Myocyte (in vitro differentiated cells): ENCODE results near the gene PPIC. TPM values are rescaled to one million over a fixed set of nuclear protein-coding genes. Genes with fewer than 3 reads are reported as not detected.
A peak's percentile ranks its signal among the peaks of the same experiment; 100 is the strongest.

Experiments used
- DNase-seq: peaks from one replicate; pipeline ENCODE4 v3.0.0-alpha.2; 2012; ENCODE audit warnings: low read depth
- polyA plus RNA-seq: library from polyadenylated mRNA; unstranded; fragments of >200 nt; gene quantifications from one replicate; pipeline ENCODE4 v1.2.1, GENCODE V29; 2012; ENCODE audit warnings: missing spikeins
- total RNA-seq: library from RNA; depleted of rRNA; stranded (reverse); fragments of >200 nt; gene quantifications from 2 replicates; pipeline ENCODE4 v1.2.3, GENCODE V29; 2014

Gene PPIC
- total RNA-seq, result 44.3 and 57.6 TPM in 2 replicates
- polyA plus RNA-seq, result 99.8 TPM

DNA sequence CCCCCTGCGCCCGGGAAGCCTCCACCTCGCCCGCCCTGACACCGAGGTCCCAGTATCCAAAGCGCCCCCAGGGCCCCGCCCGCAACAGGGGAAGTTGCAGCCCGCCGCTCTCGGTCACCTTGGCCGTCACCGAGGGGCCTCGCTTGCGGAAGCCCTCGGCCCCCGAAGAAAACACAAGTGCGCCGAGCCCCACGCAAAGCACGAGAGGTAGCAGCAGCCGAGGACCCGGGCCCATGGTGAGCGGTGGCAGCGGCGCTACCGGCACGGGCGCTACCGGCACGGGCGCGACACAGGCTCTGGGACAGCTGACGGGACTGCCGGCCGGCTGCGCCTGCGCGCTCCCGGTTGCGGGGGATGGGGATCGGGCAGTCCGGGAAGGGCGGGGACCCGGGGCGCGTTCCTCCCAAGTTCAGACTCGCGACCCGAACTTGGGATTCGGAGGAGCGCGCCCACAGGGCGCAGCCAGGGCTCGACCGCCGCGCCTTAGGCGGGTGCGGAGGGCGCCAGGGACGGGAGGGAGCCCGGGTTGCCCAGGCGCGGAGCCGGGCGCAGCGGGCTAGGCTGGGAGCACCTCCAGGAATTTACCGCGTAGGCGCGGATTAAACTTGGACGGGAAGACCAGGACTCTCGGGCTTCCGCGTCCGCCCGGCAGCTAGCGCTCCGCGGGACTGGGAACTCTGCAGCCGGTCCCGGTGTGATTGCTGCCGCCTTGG lies at the start of gene PPIC:
TSS of gene PPIC (minus strand) at position 335 of the 713 bp plus-strand sequence. CDS start at position 235, 100 bp downstream.
- peak; percentile 90 for DNase-seq

DNA sequence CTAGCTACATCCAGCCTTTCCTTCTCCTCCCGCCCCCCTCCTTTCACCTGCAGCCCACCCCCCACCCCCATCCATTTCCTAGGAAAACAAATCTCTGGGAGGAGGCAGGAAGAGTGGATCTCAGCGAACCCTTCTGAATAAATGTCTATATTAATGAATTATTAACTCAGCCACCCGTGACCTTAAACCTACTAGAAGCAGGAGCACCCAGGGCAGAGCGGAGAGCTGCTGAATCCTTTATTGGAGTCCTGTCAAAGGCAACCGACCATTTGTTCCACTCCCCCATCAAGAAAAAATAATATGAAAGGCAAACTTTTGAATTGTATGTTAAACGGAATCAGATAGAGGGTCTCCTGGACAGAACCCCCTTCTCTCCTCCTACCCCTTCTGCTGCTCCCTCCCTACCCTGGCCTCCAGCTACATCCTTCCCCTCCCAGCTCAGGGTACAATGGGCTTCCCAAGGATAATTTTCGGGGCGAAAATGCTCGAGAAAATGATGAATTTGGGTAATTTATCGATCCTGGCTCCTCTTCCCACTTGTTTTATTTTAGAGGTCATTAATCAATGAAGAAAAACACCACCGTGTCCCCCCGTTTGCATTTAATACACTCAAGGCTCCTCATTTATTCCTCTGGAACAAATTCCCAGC lies 49.2 kb upstream of the PPIC start:
- DNase-seq, result no peak

DNA sequence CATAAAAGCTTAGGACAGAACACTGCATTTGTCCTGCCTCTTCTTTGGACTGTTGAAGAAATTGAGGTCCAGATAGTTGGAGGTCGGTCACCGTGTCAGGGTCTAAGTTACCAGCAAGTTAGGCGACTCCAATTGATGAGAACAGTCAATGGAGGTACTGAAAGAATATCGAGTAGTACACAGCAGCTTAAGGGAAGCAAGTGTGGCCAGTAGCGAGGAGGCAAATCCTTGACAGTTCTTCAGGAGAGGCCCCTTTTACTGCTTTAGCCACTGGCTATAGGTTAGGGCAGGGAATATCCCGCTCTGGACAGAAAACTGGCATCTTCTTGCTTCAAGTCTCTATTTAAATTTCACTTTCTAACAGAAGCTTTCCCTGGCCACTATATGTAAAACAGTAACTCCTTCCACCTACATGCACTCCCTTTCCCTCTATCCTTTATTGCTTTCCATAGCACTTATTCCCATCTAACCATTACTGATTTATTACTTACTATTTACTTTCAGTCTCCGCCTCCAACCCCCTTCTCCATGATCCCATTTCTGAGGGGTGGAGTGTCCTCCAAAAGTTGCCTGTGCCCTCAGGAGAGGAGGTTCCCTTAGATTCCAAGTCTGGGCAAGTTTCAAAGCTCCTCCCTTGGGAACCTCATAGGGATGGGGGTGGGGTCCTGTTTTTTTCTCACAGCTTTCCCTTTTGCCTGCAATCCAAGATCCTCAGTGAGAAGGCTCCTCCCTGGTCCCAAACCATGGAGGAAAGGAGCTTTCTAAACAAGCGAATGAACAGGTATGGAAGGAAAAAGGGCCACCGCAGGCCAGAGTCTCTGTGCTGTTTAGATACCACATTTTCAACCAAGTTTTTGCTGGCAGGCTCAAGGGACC lies 48.4 kb upstream of the PPIC start:
- DNase-seq, result no peak

DNA sequence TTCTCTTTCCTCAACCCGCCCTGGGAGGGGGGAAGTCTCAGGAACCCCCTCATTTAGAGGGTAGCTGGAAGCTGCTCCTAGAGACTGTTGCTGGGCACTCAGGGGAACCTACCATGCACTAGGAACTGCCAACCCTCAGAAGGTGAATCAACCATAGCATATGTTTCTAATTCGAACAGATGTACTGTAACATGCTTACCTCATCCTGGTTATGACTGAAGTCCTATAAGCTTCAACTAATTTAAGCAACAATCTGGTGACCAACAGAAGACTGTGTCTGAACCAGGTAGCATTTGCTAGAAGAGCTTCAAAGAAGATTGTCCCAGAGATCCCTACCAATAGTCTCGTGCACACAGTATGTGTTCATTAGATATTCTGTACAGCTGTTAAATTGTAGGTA lies 46.8 kb upstream of the PPIC start:
- no peak for DNase-seq

DNA sequence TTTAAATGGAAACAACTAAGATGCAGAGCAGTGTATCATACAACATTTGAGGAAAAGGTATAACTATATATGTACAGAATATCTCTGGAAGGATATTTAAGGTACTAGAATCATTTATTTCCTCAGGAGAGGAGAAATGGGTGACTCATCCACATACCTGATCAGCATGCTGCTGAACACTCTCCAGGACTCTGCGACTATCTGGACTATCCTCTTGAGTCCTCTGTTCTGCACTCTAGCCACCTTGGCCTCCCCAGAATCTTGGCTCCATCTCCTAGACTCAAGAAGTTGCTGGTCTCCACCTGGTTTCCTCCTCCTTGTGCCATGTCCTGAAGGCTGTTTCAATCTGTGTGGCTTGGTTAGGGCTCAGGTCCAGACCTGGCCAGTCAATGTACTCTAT lies 43.7 kb upstream of the PPIC start:
- no peak for DNase-seq

DNA sequence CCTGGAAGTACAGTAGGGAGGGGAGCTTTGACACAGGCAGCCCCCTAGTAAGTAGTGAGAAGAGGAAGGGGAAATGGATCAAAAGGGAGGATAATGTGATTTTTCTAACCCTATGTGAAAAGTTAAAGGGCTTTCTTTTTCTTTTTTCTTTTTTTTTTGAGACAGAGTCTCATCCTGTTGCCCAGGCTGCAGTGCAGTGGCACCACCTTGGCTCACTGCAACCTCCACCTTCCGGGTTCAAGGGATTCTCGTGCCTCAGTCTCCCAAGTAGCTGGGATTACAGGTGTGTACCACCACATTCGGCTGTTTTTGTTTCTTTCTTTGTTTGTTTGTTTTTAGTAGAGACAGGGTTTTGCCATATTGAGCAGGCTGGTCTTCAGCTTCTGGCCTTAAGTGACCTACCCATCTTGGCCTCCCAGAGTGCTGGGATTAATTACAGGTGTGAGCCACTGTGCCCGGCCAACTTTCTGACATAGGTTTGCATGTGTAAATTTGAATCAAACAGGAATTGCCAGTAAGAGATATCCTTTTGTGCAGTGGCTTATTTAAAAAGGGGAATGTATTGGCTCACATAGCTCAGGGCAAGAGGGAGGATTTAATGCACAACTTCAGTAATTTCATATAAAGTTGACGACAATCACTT lies 39.1 kb upstream of the PPIC start:
- DNase-seq, result no peak

DNA sequence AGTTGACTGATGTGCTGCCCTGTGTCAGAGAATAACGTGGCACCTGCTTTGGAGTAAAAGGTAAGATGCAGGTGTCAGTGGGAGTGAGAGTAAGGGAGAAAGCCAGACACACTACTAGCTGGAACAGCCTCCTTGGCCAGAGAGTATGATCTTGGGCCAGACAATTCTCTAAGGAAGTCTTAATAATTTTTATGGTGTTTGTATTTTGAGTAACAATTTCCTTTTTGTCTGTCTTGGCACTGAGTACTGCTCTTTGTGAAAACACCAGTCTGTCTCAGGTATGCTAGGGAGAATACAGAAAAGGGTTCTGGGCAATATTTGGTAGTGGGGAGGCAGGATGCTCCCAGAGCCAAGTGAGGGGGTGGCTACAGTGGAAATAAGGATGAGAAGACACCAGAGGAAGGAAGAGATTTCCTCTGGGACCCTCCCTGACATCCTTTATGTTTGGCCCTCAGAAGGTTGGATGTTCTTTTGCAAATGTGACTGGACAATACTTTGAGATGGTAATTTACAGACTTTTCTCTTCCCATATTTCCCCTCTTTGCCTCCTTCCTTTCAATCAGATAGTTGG lies 31.9 kb upstream of the PPIC start:
- no peak for DNase-seq

DNA sequence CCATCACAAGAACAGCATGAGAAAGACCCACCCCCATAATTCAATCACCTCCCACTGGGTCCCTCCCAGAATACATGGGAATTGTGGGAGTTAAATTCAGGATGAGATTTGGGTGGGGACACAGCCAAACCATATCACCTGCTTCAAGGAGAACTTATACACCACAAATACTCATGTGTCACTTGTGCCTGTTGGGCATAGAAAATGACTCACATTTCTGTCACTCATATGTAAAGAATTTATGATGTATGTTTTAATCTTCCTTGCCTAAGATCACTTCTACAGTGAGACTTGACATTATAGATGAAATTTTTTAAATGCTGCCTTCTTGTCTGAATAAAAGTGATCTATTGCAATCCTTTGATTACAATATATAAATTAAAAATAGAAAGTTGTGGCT lies 29.5 kb upstream of the PPIC start:
- no peak for DNase-seq

DNA sequence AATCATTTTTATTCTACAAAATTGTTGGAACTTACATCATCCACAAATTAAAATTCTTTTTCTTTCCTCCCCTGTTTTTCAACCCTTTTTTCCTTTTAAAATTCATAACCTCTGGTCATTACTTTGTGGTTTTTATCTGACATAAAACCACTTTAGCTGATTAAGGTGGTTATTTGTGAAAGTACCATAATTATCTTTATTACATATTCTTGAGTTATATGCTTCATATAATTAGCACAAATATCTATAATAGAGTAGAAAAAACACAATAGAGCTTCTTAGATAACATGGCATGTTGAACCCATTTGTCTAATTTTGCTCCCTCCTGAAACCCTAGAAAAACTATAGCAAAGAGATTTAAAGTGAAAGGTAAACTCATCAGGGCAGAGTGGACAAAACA lies 22.9 kb upstream of the PPIC start:
- no peak for DNase-seq

DNA sequence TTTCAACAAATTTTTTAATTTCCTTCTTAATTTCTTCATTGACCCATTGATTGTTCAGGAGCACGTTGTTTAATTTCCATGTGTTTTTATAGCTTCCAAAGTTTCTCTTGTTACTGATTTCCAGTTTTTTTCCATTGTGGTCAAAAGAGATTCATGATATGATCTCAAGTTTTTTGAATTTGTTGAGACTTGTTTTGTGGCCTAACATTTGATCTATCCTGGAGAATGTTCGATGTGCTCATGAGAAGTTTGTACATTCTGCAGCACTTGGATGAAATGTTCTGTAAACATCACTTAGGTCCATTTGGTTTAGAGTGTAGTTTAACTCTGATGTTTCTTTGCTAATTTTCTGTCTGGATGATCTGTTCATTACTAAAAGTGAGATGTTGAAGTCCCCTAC lies 14.7 kb upstream of the PPIC start:
- DNase-seq, result no peak

DNA sequence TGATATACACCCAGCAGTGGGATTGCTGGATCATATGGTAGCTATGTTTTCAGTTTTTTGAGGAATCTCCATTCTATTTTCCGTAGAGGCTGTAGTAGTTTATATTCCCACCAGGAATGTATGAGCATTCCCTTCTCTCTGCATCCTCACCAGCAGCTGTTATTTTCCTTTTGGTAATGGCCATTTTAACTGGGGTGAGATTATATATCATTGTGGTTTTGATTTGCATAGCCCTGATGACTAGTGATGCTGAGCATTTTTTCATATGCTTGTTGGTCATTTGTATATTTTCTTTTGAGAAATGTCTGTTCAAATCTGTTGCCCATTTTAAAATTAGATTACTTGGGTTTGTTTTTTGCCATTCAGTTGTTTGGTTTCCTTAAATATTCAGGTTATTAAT lies 11.2 kb upstream of the PPIC start:
- DNase-seq, result peak; percentile 5

DNA sequence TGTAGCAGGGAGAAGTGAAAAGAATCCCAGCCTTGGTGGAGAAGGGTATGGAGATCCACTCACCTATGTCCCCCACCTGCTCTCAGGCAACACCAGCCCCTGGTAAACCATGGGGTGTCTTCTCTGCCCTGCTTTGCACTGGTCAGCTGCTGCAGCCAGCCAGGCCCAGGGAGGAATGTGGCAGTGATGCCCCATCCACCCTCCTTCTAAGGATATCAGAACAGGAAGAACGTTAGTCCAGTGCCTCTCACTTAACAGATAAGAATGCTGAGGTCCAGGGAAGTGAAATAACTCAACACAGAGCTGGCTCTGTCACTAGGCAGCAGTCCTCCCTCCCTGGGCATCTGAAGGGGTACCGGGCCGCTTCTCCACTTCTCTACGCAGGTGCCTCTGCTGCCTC lies 9.7 kb upstream of the PPIC start:
- no peak for DNase-seq

DNA sequence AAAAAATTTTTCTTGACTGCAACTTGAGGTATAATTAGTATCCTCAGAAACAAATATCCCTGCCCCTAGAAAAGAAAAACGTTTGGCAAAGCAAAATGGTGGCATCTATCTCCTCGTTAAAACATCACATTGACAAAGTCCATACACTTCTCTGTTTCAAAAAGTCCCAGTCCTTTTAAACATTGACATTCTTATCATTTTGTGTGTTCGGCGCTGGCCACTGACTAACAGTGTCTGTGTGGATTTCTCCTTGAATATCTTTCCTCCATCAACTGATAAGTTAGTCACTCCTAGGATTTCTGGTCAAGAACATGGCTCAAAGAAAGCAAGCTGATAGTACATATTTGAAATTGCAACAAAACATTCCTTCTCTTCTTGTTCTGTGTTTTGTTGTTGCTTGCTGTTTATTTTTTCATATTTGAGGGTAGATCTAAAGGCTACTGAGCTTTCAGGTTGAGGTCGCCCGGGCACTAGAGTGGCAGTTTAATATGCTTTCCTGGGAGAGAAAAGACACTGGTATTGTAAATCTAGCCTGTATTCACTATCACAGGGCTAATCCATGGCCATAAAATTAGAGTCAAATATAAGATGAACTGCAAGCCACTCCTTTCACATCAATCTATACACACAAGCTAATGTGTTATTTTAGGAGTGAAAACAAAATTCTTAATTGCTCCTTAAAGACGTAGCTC lies 8.5 kb upstream of the PPIC start:
- DNase-seq, result no peak

DNA sequence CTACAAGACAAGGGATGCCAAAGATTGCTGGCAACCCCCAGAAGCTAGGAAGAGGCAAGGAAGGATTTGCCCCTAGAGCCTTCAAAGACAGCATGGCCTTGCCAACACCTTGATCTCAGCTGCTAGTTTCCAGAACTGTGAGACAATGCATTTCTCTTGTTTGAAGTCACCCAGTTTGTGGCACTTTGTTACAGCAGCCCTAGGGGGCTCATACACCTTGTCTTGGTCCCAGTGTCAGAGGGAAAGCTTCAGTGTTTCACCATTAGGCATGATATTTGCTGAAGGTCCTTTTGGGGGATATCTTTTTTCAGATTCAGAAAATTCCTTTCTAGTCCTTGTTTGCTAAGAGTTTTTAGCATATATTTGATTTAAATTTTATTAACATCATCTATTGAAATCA lies 3.1 kb upstream of the PPIC start:
- no peak for DNase-seq

DNA sequence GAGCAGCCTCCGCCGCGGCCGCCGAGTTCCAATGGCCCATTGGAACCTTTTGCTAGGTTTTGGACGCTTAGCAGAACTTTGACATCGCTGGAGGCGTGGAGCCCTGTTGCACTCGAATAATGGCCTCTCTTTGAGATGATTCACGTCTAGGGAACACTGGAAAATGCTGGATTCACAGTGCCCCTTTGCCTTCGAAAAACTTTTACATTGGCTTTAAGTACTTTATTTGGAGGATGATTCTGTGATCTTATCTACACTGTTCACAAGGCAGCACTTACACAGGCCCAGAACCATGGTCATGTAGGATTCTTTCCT lies 536 bp upstream of the PPIC start:
- no peak for DNase-seq

DNA sequence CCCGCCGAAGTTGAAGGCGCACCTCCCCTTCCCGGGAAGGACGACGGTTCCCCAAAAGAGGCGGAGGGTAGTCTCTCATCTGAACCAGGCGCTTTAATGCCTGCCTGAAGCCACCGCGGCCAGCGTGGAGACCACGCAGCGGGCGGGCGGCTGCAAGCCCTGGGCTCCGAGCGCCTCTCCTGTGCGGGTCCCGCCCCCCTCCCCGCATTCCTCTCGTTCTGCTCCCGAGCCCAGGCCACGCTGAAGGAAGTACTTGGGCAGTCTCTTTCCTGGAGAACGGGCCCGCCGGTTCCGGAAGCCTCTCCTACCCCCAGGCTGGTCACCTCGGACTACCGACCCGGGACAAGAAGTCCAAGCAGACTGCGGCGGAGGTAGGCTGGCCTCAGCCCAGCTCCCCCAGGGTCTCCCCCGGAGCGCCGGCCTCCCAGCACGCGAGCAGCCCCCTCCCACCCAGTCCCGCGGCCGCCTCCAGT lies 571 bp downstream of the PPIC start:
- DNase-seq, result peak; percentile 52

DNA sequence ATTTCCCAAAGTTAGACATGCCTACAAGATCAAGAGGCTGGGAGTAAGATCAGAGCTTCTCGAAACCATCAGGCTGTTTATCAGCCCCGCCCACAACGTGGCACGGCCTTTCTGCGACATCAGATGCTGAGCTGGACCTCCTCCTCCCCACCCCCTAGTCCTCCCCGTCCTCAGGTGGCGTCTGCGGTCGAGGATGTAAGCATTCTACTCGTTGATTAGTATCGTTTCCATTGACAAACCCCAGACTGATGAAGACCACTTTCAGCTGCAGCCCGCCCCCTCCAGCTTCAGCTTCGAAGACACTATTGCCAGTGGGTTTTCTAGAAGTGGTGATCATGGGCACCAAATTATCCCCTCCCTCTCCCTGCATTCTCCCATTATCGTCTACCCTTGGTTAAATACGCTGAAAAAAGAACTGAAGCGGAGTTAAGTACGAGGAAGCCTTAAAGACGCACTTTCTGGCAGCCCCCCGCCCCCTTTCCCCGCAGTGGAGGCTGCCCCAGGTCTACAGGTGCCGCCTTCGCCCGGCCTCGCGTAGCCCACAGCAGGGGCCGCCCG lies 1.1 kb downstream of the PPIC start:
- peak; percentile 18 for DNase-seq

DNA sequence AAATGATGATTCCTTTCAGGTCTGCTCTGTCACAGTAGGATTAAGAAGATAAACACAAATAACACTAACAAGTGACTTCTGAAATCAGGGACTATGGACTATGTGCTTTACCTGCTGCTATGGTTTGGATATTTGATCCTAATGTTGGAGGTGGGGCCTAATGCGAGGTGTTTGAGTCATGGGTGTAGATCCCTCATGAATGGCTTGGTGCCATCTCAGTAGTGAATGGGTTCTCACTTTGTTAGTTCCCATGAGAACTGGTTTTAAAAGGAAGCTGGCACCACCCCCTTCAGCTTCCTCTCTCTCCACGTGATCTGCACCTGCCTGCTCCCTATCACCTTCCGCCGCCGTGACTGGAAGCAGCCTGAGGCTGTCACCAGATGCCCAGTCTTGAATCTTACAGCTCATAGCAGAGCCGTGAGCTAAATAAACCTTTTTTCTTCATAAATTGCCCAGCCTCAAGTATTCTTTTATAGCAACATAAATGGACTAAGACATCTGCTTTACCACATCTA lies 3.3 kb downstream of the PPIC start:
- no peak for DNase-seq

DNA sequence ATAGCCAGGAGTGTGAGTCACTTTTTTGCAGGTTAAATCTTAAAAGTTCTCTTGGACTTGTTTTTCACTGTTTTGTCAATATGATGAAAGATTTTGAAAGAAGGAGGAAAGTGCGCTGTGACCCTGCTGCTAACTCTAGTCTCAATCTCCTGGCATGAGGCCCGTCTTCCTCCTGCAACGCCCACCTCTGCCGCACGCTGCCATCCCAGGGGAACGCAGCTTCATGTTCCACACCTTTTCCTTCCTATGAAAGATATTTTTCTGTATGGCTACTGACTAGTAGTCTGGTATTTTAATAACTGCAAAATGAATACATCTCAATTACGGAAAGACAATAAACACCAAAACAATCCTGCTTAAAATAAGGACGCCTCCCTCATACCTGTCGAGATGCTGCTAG lies 8.3 kb downstream of the PPIC start:
- DNase-seq, result no peak

DNA sequence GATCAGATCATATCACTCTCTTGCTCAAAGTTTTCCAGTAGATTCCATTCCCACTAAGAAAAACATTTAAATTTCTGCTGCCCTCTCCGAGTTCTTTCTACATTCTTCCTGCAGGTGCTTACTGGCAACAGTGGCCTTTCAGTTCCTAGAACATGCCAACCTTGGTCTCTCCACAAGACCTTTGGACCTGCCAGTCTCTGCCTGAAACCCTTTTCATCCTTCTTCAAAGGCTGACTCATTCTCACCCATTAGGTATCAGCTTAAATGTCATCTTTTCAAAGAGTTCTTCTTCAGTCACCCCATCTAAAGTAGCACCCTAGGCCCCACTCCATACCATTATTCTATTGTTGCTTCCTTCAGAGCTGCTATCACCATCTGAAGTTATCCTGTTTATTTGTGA lies 21.8 kb downstream of the PPIC start:
- DNase-seq, result no peak
